ENCODE results near the gene DAW1. TPM values are rescaled to one million over a fixed set of nuclear protein-coding genes. Genes with fewer than 3 reads are reported as not detected.
A peak's percentile ranks its signal among the peaks of the same experiment; 100 is the strongest.

DAW1 gene
- total and polyA plus RNA-seq, 10 of the 15 experiments (the other 5 are each of a cell fraction or from before 2014, with no cell fraction given): 0.04 TPM; not detected in 9

DNA sequence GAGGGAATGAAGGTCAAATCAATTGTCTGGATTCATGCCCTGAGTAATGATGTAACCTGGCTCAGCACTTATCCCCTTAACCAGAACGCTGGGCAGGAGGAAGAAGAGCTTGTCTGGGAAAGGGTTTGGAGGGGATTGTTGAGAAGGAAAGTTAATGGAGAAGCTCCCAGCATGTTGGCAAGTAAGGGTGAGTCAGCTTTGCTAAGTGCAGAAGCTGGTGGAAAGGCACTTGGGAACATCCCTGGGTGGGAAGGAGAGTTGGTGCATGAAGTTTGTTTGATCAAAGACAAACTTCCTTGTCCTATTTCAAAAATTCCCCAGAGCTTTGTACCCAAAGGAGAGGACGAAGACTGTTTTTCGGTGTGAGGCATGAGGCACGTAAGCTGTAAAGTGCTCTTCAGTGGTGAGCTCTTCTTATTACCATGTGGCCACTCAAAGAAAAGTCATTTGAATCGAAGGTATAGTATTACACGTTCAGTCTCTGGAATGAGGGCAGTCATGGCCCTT is 17.6 kb upstream of the DAW1 start:
- Histone ChIP-seq H3K9ac (ENCODE audit: control insufficient read depth, insufficient read depth, low read length) (no peak overlapping the region), H3K27me3 (replicated peaks in 1 of 2; ENCODE audit: control insufficient read depth in 2 of 2, insufficient read depth in 2 of 2, low read length in 1 of 2) (no peaks in the 10 kb centered on the region), H3K36me3 (ENCODE audit: control insufficient read depth in 2 of 2, insufficient read depth in 2 of 2, low read length in 1 of 2) (no peaks in the 10 kb centered on the region), H3K27ac (ENCODE audit: control insufficient read depth, insufficient read depth) (no peak overlapping the region), H2AFZ (ENCODE audit: control insufficient read depth, low read depth, low read length) (no peak overlapping the region; the same call in 1 of the 2 replicates), H3K4me3 (no peak overlapping the region), H3K4me2 (ENCODE audit: control insufficient read depth, insufficient read depth) (no peak overlapping the region), H3K4me1 (ENCODE audit: control insufficient read depth, insufficient read depth, low read length) (no peaks in the 10 kb centered on the region), H3K9me3 (replicated peaks; ENCODE audit: control insufficient read depth, insufficient read depth, low read length) (no peaks in the 10 kb centered on the region; the same call in 1 of the 3 replicates), H4K20me1 (ENCODE audit: control insufficient read depth, insufficient read depth) (no peaks in the 10 kb centered on the region), H3K79me2 (ENCODE audit: control insufficient read depth, insufficient read depth, low read length) (no peaks in the 10 kb centered on the region)
- no peak for DNase-seq (ENCODE audit: low read depth, low spot score)
- in situ Hi-C loops (cut with MboI): no loop called here
- TF ChIP-seq, protein P1, sequence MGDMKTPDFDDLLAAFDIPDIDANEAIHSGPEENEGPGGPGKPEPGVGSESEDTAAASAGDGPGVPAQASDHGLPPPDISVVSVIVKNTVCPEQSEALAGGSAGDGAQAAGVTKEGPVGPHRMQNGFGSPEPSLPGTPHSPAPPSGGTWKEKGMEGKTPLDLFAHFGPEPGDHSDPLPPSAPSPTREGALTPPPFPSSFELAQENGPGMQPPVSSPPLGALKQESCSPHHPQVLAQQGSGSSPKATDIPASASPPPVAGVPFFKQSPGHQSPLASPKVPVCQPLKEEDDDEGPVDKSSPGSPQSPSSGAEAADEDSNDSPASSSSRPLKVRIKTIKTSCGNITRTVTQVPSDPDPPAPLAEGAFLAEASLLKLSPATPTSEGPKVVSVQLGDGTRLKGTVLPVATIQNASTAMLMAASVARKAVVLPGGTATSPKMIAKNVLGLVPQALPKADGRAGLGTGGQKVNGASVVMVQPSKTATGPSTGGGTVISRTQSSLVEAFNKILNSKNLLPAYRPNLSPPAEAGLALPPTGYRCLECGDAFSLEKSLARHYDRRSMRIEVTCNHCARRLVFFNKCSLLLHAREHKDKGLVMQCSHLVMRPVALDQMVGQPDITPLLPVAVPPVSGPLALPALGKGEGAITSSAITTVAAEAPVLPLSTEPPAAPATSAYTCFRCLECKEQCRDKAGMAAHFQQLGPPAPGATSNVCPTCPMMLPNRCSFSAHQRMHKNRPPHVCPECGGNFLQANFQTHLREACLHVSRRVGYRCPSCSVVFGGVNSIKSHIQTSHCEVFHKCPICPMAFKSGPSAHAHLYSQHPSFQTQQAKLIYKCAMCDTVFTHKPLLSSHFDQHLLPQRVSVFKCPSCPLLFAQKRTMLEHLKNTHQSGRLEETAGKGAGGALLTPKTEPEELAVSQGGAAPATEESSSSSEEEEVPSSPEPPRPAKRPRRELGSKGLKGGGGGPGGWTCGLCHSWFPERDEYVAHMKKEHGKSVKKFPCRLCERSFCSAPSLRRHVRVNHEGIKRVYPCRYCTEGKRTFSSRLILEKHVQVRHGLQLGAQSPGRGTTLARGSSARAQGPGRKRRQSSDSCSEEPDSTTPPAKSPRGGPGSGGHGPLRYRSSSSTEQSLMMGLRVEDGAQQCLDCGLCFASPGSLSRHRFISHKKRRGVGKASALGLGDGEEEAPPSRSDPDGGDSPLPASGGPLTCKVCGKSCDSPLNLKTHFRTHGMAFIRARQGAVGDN (IDR thresholded peaks at IDR 0.05): peak; percentile 61
- TF ChIP-seq SREBF2 (IDR thresholded peaks at IDR 0.05; ENCODE audit: low read length): no peak
- WGBS (ENCODE audit: insufficient coverage, insufficient replicate concordance, low lambda C conversion rate, missing lambda C conversion rate): 28% methylated on average over 6 of the region's 6 CpGs
- POLR2A ChIA-PET: interaction anchor here (0.9 to 1.8 kb wide), 6 partner anchors 10 to 526 kb away, joined by 3 to 5 read pairs (median 4); no protein-coding TSS in a partner anchor
- BruUV-seq (replicated peaks): no TSS peak
- CTCF ChIA-PET: interaction anchor here (1.2 to 2.1 kb wide), 8 partner anchors 9 to 379 kb away, joined by 3 to 12 read pairs (median 6); partner anchors contain the start of gene CCL20
- FAIRE-seq: no peak
- intact Hi-C loops (cut with micrococcal nuclease; ENCODE audit: unreplicated experiment): loop anchor here (10.0 kb wide), 1 partner anchor 449 kb away; no protein-coding TSS in a partner anchor
- RAD21 ChIA-PET (ENCODE audit: unreplicated experiment): interaction anchor here (0.5 to 2.0 kb wide), 5 partner anchors 9 to 71 kb away, joined by 3 to 5 read pairs (median 4); no protein-coding TSS in a partner anchor
- SMC1A ChIA-PET (ENCODE audit: uncharacterized antibody, unreplicated experiment): interaction anchor here (0.8 to 7.8 kb wide), 12 partner anchors 8 to 88 kb away, joined by 3 to 62 read pairs (median 5); no protein-coding TSS in a partner anchor
- ATAC-seq: no peak

All from GM12878 (cell line).